OCI-LY1 (cell line): Measurements from ENCODE around the gene CFAP43.
"Not testable (repeated sequence)": the region's sequence is repeated elsewhere in the genome, so short reads cannot be mapped to it uniquely, and the experiment has no call there.

ENCODE experiments used
- EZH2 ChIP-seq: fragments of 200-600 bp; sonication (generic), shearing (Covaris generic); IDR thresholded peaks from 2 replicates; pipeline ENCODE4 v1.8.0; 2017; ENCODE audit warnings: borderline replicate concordance, mixed run types, mild to moderate bottlenecking, antibody characterized with exemption, low read length, moderate library complexity, mixed read lengths
- TF ChIP-seq, protein P1 (sequence below): fragments of 200-600 bp; sonication (generic), shearing (Covaris generic); IDR thresholded peaks from 2 replicates; pipeline ENCODE4 v1.5.1; 2017; ENCODE audit warnings: mild to moderate bottlenecking, antibody characterized with exemption, low read length, moderate library complexity, mixed read lengths

DNA sequence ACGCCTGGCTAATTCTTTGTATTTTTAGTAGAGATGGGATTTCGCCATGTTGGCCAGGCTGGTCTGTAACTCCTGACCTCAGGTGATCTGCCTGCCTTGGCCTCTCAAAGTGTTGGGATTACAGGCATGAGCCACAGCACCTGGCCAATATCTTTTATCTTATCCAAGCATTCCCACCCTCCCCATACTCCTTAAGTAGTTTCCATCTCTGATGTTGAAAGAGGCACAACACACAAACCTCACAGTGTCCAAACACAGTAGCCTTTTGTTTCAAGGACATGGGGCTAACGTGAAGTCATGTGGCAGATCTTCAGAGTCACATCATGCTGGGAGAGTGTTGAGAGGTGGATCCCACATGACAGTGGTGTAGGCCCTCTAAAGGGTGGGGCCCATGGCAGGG is 10.8 kb upstream of the CFAP43 start:
- TF ChIP-seq, protein P1, sequence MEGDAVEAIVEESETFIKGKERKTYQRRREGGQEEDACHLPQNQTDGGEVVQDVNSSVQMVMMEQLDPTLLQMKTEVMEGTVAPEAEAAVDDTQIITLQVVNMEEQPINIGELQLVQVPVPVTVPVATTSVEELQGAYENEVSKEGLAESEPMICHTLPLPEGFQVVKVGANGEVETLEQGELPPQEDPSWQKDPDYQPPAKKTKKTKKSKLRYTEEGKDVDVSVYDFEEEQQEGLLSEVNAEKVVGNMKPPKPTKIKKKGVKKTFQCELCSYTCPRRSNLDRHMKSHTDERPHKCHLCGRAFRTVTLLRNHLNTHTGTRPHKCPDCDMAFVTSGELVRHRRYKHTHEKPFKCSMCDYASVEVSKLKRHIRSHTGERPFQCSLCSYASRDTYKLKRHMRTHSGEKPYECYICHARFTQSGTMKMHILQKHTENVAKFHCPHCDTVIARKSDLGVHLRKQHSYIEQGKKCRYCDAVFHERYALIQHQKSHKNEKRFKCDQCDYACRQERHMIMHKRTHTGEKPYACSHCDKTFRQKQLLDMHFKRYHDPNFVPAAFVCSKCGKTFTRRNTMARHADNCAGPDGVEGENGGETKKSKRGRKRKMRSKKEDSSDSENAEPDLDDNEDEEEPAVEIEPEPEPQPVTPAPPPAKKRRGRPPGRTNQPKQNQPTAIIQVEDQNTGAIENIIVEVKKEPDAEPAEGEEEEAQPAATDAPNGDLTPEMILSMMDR: not testable (repeated sequence)
- not testable (repeated sequence) for TF ChIP-seq EZH2
